GM18526 (cell line): ENCODE results near the gene PRICKLE2.

Experiments
- POLR2A ChIP-seq: IDR thresholded peaks from 3 replicates; pipeline ENCODE4 v1.6.1; 2011; ENCODE audit not compliant: insufficient read length; ENCODE audit errors: extremely low read depth

Gene PRICKLE2

DNA sequence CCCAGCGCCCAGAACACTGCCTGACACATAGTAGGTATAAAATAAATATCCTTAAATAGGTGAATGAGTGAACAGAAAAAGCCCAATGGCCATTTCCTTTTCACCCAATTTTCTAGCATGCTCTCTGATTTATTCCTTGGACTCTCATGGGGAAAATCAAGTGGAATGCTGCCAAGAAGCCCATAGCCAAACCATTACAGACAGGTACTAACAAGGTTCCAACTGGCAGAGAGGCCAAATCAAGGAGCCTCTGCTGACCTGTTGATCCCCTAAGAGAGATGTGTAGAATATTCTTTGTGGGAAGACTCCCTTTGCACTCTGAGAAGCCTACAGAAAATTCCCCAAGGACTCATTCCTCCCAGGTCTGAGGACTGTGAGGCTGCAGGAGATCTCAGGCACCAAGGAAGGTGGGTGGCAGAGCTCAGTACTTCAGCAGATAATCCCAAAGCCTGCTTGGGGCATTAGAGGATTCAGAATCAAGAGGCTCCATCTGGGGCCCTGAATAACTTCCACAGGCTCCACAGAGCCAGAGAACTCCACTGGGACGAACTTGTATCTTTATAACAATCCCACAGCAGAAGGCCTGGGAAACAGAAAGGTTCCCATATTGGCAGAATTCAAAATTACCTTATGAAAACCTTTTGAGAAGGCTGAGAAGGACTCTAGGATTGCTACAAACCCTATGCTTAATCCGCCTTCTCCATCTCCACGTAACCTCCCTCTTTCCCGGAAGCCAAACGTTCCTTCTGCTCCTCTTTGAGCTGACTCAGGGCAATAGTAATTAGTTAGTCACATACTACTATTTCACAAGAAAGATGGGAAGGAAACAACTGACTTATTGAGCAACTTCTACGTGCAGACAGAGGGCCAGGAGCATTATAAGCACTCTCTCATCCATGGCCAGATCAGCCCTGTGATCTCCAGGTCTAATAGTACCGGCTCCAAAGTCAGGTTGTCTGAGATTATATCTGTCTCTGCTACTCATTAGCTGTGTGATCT is 34.5 kb downstream of the PRICKLE2 start:
- TF ChIP-seq POLR2A = no peak

GRCh38 chr3:64188810-64189560 is 36.3 kb downstream of the PRICKLE2 start:
- no peak for TF ChIP-seq POLR2A

DNA sequence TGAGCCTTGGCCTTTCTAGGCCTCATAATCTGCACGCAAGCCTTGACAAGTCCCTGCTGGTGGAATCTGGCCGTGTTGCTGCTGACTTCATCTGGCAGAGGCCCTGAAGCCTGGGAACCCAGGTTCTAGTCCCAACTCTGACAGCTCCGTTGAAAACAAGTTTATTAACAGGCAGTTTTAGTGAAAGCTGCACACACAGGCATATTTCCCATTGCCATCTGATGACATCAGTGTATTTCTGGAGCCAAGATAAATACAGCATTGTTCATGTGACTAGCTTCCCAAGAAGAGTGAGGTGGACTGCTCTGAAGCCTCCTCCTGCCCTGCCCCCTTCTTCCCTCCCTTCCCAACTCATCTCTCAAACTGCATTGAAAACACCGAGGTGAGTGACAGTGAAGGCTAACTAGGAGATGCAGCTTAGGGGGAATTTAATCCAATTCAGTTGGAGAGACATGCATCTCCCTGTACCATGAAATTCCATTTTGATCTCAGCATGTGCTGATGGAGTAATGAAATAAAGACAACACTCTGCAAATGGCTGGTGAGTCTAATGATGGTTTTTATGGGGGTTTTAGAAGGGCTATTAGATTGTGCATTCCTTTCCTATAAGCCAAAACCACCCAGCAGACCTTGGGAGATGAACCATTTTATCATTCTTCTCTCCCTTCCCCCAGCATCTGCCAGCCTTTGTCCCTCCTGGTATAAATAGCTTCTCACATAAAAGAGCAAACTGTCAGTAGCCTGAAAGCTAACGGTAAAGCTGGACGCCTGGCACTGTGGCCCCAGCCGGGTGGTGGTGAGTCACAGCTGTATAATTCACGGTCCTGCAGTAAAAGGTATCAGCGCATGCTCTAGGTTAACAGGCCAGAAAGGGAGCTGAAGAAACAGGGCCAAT is 38.0 kb downstream of the PRICKLE2 start:
- TF ChIP-seq POLR2A = no peak

DNA sequence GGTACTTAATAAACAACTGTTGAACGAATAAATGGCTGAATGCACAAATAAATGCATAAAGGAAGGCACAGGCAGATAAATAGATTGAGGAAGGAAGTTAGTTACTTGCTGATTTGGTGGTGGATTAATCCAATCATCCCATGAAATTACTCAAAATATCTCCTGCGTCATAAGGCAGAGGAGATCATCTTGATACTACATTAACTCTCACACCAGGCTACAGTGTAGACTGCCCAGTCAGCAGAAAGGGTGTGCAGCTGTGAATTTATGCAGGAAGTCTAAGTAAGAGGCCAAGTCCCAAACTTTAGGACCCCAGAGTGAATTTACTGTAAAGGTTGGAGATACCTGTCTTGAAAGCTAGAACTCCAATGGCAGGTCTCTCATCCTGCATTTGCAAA is 38.6 kb downstream of the PRICKLE2 start:
- TF ChIP-seq POLR2A = no peak

DNA sequence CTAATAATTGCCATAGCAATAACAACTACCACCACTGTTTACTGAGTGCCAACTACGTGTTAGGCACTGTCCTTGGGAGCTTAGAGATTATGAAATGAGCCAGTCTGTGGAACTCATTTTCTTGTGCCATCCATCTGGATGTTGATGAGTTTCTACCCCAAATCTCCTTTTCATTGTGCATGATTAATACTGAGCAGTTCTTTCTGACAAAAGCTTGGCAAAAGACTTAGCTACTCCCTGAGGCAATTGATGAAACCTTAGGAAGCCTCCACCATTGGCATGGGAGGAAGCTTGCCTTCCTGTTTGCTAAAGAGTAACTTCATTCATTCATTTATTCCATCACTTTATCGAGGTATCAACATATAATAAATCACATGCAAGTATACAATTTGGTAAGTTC is 39.8 kb downstream of the PRICKLE2 start:
- no peak for TF ChIP-seq POLR2A

- TF ChIP-seq POLR2A = no peak
These were observed 40.6 kb downstream of the PRICKLE2 start for GRCh38 chr3:64184621-64185020.

- TF ChIP-seq POLR2A = no peak
These were observed 45.4 kb downstream of the PRICKLE2 start for GRCh38 chr3:64179860-64180259.

DNA sequence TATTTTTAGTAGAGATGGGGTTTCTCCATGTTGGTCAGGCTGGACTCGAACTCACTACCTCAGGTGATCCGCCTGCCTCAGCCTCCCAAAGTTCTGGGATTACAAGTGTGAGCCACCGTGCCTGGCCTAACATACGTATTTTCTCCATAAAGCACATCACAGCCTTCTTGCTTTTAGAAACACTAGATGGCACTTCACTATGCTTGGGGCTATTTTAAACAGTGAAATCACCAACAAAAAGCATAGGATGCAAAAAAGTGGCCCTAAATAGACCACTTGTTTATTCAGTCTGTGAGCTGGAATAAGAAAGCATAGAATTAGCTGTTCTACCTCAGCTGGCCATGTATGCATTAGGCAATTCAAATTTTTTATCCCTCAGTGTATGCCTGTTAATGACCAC is 46.0 kb downstream of the PRICKLE2 start:
- TF ChIP-seq POLR2A = no peak

DNA sequence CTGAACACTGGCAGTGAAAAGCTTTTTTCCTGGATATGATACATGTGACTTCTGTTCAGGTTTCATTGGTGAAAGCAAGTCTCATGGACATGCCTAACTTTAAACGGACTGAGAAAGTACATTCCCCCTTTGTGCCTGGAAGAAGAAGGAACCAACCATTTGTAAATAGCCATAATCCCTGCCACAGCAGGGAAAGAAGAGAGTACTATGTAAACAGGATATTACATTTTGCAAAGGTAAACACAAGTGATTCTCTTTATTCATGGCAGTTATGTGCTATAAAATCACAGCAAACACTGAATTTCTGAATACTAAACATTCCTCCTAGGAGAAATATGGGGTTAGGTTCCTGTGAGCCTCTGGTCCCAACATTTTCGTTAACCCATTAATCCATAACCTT is 46.8 kb downstream of the PRICKLE2 start:
- TF ChIP-seq POLR2A = no peak

DNA sequence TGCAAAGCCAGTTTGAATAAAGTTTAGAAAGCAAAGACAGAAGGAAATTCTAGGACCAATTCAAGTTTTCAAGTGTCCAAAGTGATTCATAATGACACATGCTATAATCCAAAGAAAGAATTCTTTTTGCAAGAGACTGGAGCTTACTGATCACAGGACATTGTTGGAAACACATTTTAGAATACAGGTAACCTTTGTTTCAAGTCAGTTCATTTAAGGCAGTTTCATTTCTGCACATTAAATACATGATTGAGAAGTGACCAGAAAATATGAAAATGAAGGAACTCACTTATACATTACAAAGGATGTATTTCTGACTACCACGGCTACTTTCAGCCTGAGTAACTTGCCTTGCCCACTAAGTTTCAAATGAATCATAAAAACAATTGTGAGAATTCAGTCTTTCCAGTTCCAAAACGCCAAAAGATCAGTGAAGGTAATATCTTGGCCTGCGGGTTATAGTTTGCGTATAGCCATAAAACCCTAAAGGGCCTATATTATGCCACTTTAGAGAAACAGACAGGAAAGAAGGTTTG is 48.7 kb downstream of the PRICKLE2 start:
- TF ChIP-seq POLR2A = no peak

DNA sequence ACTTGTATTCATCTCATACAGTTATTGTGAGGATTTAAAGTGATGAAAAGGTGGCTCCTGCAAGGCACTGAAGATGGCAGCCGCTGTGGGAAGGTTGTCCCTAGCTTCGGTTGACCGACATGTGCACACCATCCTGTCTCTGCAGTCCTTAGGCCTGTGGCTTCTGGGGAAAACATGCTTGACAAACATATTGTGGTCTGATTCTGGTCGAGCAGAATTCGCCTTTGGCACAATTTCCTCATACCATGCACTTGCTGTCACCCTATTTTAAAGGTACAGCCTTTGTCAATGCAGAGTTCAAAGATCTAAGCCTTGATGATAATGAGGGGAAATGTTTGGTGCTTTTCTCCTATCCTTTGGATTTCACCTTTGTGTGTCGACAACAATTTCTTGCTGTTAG is 50.9 kb downstream of the PRICKLE2 start:
- TF ChIP-seq POLR2A = no peak

GRCh38 chr3:64173563-64173962 is 51.7 kb downstream of the PRICKLE2 start:
- TF ChIP-seq POLR2A = no peak

GRCh38 chr3:64170270-64170669 is 55.0 kb downstream of the PRICKLE2 start:
- TF ChIP-seq POLR2A = no peak

DNA sequence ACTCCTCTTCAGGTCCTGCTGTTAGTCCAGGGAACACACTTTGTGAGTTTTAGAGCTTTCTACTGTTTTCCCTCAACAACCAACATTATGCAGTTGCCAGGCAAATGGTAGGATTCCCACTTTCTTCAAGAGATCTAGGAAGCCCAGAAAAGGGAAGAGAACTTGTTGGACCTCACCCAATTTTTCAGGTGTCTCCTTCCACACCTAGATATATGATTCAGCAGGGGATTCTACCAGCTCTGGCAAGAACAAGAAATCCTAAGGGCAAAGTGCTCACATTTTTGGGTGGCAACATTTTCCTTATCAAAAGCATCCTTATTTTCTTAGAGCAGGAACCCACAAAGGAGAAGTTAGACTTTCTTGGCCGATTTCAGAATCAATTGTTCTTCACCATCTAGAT is 57.4 kb downstream of the PRICKLE2 start:
- TF ChIP-seq POLR2A = no peak

DNA sequence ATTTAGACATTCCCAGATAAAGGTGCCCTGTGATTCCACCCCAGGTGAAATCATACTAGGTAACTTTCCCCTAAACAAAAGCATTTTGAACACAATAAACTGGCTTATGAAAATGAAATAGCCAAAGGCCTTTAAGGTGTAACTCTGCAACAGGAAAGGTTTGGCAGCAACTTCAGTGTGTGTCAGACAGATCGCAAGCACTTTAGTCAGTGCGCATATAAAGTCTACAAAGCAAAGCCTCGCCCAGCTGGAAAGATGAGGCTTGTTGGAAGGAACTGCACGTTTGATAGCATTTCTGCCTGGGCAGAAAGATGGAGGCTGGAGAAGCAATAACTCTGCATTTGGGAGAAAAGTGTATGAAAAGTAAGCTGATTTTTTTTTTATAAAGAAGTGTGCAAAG is 57.9 kb downstream of the PRICKLE2 start:
- no peak for TF ChIP-seq POLR2A
